Adrenal gland (tissue), 5 donors: ENCODE results near the gene AMZ2.
"Not testable (repeated sequence)": the region's sequence is repeated elsewhere in the genome, so short reads cannot be mapped to it uniquely, and the experiment has no call there.

Experiments
- CTCF ChIP-seq, 6 experiments: fragments of 450-650 bp in 4 of 6; fragments of 200-600 bp in 2 of 6; sonication (generic) in 1 of 6; IDR thresholded peaks; 1 replicate in 5 of 6; 2 replicates in 1 of 6; pipeline versions ENCODE4 v1.5.1 to v1.8.0; 2016 to 2021; ENCODE audit warnings: antibody characterized with exemption in 6 of 6, mild to moderate bottlenecking in 2 of 6, moderate library complexity in 1 of 6
- POLR2A ChIP-seq, 2 donors: fragments of 450-650 bp; IDR thresholded peaks; one replicate each; pipeline ENCODE4 v1.6.1; 2017; ENCODE audit warnings: antibody characterized with exemption in 2 of 2, mild to moderate bottlenecking in 2 of 2, moderate library complexity in 1 of 2
- donor health status: DM: no; HTN: no; CAD: no.

GRCh38 chr17:68253426-68253825 lies 5.6 kb downstream of the AMZ2 start:
- TF ChIP-seq CTCF, POLR2A (IDR thresholded peaks at IDR 0.05): not testable (repeated sequence)
